GM10266 (cell line): ENCODE results near the gene SEC16A.

Experiments used
- DNase-seq: peaks from one replicate; pipeline ENCODE4 v3.0.0; 2012; ENCODE audit errors: extremely low spot score
- CTCF ChIP-seq: IDR thresholded peaks from 2 replicates; pipeline ENCODE4 v1.5.1; 2012; ENCODE audit warnings: mild to moderate bottlenecking, low read depth; ENCODE audit not compliant: control insufficient read depth, insufficient read depth; ENCODE audit errors: missing control alignments

The SEC16A gene

GRCh38 chr9:136396219-136396515 is 86.7 kb downstream of the SEC16A start:
- no peak for TF ChIP-seq CTCF

GRCh38 chr9:136395345-136396218 is 87.3 kb downstream of the SEC16A start:
- no peak for TF ChIP-seq CTCF
- DNase-seq: no peak

More at GRCh38 chr9:136396219-136396515, 86.7 kb downstream of the SEC16A start:
- no peak for DNase-seq

- no peak for TF ChIP-seq CTCF
- DNase-seq: no peak
Observed at GRCh38 chr9:136395020-136395340, 87.9 kb downstream of the SEC16A start.

- no peak for DNase-seq
- no peak for TF ChIP-seq CTCF
Observed at GRCh38 chr9:136394312-136395019, 88.4 kb downstream of the SEC16A start.

- no peak for TF ChIP-seq CTCF
- no peak for DNase-seq
Observed at GRCh38 chr9:136393531-136393930, 89.3 kb downstream of the SEC16A start.

- DNase-seq: no peak
- no peak for TF ChIP-seq CTCF
Observed at GRCh38 chr9:136392538-136393449, 90.0 kb downstream of the SEC16A start.
